Activated naive CD8-positive, alpha-beta T cell (primary cell): ENCODE data around the gene MTERF4.

Source experiments
- H3K27ac Mint-ChIP-seq: one replicate; pipeline ENCODE4 v1.8.0; 2021; ENCODE audit warnings: mixed read lengths
- H3K27me3 Mint-ChIP-seq: one replicate; pipeline ENCODE4 v1.8.0; 2021; ENCODE audit warnings: mixed read lengths
- H3K36me3 Mint-ChIP-seq: one replicate; pipeline ENCODE4 v1.8.0; 2021; ENCODE audit warnings: mixed read lengths
- H3K4me1 Mint-ChIP-seq: one replicate; pipeline ENCODE4 v1.8.0; 2021; ENCODE audit warnings: low read depth, mixed read lengths
- H3K4me3 Mint-ChIP-seq: one replicate; pipeline ENCODE4 v1.8.0; 2021; ENCODE audit warnings: mild to moderate bottlenecking, mixed read lengths
- H3K9me3 Mint-ChIP-seq: one replicate; pipeline ENCODE4 v1.8.0; 2021; ENCODE audit warnings: low read depth, mixed read lengths

Gene MTERF4

DNA sequence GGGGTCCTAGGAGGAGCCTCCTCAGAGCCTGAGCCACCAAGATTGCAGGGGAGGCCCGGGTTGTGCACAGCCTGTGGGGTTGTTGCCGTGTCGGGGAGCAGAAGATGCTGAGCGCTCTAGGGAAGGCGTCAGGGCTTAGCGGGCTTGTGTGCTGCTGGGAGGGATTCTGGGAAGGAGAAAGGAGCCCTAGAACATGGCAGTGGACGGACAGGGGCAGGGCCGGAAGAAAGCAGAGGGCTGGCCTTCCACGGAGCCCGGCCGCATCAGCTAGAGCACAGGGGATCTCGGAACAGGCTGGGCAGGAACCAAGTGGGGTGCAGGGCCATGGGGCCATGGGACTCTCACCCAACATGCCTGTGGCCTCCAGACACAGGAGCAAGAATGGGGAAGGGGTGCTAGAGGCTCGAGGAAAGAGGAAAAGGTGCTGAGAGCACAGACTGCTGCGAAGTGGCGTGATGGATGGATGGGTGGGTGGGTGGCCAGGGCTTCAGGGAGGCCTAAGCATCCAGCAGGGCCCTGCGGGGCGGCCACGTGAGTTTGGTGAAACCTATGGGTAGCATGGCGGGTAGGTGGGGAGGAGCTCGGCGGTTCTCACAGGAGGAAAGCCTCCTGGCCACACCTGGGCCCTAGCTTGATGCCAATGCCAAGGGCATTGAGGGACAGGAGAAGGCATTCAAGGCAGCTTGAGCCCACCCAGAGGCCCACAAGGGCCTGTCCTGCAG lies 35.8 kb downstream of the MTERF4 start:
- Mint-ChIP-seq H3K36me3 (no peaks in the 10 kb centered on the region), H3K9me3 (no peaks in the 10 kb centered on the region)

DNA sequence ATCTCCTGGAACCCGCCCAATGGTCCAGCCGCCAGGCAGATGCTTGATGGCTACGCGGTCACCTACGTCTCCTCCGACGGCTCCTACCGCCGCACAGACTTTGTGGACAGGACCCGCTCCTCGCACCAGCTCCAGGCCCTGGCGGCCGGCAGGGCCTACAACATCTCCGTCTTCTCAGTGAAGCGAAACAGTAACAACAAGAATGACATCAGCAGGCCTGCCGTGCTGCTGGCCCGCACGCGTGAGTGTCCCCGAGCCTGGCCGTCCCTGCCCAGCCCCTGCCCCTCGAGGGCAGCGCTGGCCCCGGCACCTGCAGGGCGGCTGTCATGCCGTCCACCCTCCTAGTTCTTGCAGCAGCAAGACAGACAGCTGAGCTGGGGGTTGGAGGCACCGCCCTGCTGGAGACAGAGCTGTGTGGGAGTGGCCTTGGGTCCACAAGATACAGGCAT lies 36.7 kb downstream of the MTERF4 start:
- Mint-ChIP-seq H3K4me1 (peaks cover 6% of the 10 kb centered on the region), H3K27me3 (no peaks in the 10 kb centered on the region), H3K9me3 (no peaks in the 10 kb centered on the region), H3K36me3 (no peaks in the 10 kb centered on the region), H3K27ac (no peak overlapping the region), H3K4me3 (no peak overlapping the region)

More for the DNA sequence above, 35.8 kb downstream of the MTERF4 start:
- no peak overlapping the region for H3K4me3 Mint-ChIP-seq
- H3K27ac Mint-ChIP-seq: no peak overlapping the region
- peaks cover 6% of the 10 kb centered on the region for H3K4me1 Mint-ChIP-seq
- H3K27me3 Mint-ChIP-seq: no peaks in the 10 kb centered on the region

DNA sequence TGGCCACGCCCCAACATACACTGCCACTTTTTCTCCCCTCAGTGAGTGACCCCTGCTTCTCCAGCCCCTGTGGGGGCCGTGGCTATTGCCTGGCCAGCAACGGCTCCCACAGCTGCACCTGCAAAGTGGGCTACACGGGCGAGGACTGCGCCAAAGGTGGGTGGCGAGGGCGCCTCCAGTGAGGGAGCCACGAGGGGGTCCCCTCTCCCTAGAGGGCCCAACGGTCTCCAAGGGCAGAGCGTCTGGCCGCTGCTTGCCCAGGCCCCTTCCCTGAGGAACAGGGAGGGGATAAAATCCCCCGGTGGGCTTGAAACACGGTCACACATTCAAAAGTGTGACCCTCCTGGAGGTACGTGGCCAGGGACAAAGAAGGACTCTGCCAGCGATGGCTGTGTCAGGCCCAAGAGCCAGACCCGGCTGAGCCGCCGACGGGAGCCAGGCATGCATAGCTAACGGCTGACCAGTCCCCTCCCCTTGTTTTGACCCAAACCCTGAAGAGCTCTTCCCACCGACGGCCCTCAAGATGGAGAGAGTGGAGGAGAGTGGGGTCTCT lies 37.2 kb downstream of the MTERF4 start:
- Mint-ChIP-seq H3K27ac (no peak overlapping the region), H3K36me3 (no peaks in the 10 kb centered on the region), H3K9me3 (no peaks in the 10 kb centered on the region), H3K4me1 (peaks cover 6% of the 10 kb centered on the region), H3K27me3 (no peaks in the 10 kb centered on the region), H3K4me3 (no peak overlapping the region)

DNA sequence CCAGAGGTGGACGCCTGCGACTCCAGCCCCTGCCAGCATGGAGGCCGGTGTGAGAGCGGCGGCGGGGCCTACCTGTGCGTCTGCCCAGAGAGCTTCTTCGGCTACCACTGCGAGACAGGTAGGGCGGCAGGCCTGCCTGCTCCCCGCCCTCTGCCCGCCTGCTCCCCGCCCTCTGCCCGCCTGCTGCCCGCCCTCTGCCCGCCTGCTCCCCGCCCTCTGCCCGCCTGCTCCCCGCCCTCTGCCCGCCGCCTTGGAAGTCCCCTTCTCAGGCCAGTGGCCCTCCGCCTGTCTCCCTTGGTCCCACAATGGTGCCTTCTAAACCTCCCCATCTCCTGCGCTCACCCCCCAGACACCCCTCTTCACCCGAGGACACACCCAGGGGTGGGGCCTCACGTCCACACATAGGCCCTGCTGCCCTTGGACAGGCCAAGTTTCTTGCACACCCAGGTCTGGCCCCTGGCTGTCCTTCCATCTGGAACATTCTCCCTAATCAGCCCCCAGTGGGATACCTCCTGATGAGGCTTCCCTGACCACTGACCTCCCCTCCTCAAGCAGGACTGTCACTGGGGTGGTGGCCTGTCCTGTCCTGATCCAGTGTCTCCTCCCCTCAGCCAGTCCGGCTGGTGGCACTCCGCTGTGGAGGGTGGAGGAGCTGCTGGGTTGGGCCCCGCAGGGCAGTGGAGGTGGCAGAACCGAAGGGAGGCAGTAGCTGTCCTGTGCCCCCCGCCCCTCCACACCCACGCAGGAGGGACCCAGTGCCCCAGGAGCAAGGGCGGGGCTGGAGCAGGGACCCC lies 37.9 kb downstream of the MTERF4 start:
- Mint-ChIP-seq H3K27ac (no peak overlapping the region), H3K9me3 (no peaks in the 10 kb centered on the region), H3K4me3 (peak overlapping the region; percentile 59), H3K4me1 (peaks cover 6% of the 10 kb centered on the region), H3K36me3 (peaks cover under 1% of the 10 kb centered on the region), H3K27me3 (no peaks in the 10 kb centered on the region)

DNA sequence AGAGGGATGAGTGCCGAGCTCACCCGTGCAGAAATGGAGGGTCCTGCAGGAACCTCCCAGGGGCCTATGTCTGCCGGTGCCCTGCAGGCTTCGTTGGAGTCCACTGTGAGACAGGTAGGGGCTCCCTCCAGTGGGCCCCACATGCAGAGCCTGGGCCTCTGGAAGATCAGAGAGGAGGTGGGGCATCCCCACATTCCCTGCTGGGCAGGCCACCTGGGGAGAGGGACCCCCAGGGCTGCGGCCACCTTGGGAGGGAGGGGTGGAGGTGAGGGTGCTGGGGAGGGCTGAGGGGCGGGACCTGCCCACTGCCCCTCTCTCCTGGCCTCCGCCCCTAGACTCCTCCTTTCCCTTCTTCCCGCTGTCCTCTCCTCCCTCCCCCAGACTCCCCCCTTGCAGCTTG lies 38.5 kb downstream of the MTERF4 start:
- Mint-ChIP-seq H3K9me3 (no peaks in the 10 kb centered on the region), H3K4me1 (peaks cover 6% of the 10 kb centered on the region), H3K4me3 (peak overlapping the region; percentile 59), H3K27ac (no peak overlapping the region), H3K36me3 (peaks cover 2% of the 10 kb centered on the region), H3K27me3 (no peaks in the 10 kb centered on the region)

DNA sequence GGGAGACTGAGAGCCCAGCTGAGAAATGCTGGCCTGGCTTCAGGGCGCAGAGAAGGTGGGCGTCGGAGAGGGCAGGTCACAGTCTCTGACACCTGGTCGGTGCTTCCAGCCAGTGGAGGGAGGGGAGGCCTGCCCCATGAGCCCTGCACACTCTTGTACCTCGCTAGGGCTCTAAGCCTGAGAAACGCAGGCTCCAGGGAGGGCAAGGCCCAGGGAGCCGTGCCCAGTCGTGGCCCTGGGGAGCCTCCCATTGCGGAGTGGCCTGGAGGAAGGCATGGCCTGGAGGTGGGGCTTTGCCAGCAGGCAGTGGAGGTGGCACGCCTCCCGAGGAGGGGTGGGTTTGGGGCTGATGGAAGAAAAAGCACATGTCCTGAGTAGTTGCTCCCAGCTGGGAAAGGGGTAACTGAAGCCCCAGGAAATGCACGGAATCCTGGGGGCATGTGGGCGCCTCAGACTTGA lies 39.0 kb downstream of the MTERF4 start:
- Mint-ChIP-seq H3K4me1 (peaks cover 6% of the 10 kb centered on the region), H3K4me3 (no peak overlapping the region), H3K9me3 (no peaks in the 10 kb centered on the region)

DNA sequence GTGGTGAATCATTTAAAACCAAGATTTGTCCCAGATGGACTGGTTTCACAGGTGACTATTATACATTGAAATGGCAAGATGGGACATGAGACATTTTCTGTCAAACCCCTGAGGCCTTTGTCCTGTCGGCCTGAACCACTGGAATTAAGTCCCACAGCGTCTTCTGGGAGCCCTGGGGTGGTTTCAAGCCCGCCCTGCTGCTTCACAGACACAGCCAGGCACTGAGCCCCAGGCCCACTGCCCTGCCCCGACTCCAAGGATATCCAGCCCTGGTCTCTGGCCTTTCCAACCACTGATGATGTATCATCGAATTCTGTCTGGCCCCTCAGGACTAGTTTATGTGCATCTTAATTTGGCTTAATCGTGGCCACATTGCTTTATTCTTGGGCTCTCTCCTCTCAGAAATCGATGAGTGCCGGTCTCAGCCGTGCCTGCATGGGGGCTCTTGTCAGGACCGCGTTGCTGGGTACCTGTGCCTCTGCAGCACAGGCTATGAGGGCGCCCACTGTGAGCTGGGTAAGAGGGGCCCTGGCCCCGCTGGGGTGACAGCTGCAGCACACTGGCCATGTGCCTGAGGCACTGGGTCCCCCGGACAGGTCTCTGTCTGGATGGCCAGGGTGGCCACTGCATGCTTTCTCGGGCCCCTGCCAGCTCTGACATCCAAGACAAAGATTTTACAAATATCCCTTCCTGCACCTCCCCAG lies 39.5 kb downstream of the MTERF4 start:
- Mint-ChIP-seq H3K4me3 (no peak overlapping the region), H3K36me3 (peaks cover 2% of the 10 kb centered on the region), H3K9me3 (no peaks in the 10 kb centered on the region), H3K27ac (no peak overlapping the region), H3K4me1 (peaks cover 6% of the 10 kb centered on the region), H3K27me3 (no peaks in the 10 kb centered on the region)

More for the DNA sequence above, 39.0 kb downstream of the MTERF4 start:
- Mint-ChIP-seq H3K36me3 (peaks cover 2% of the 10 kb centered on the region), H3K27me3 (no peaks in the 10 kb centered on the region), H3K27ac (no peak overlapping the region)

DNA sequence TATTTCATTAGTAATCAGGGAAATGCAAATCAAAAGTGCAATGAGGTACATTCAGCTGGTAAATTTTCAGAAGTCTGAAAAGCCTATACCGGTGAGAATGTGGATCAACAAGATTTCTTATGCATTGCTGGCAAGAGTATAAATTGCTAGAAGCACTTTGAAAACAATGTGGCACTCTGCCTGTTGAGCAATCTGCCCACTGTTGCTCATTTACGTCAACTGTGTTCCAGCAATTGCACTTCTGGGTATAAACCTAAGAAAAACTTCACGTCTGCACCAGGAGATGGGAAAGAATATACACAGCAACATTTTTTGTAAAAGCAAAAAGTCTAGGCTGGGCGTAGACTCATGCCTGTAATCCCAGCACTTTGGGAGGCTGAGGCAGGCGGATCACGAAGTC lies 40.8 kb downstream of the MTERF4 start:
- peaks cover 2% of the 10 kb centered on the region for H3K36me3 Mint-ChIP-seq
- no peaks in the 10 kb centered on the region for H3K27me3 Mint-ChIP-seq
- no peak overlapping the region for H3K27ac Mint-ChIP-seq
- H3K4me1 Mint-ChIP-seq: peaks cover 6% of the 10 kb centered on the region
- no peaks in the 10 kb centered on the region for H3K9me3 Mint-ChIP-seq
- no peak overlapping the region for H3K4me3 Mint-ChIP-seq

DNA sequence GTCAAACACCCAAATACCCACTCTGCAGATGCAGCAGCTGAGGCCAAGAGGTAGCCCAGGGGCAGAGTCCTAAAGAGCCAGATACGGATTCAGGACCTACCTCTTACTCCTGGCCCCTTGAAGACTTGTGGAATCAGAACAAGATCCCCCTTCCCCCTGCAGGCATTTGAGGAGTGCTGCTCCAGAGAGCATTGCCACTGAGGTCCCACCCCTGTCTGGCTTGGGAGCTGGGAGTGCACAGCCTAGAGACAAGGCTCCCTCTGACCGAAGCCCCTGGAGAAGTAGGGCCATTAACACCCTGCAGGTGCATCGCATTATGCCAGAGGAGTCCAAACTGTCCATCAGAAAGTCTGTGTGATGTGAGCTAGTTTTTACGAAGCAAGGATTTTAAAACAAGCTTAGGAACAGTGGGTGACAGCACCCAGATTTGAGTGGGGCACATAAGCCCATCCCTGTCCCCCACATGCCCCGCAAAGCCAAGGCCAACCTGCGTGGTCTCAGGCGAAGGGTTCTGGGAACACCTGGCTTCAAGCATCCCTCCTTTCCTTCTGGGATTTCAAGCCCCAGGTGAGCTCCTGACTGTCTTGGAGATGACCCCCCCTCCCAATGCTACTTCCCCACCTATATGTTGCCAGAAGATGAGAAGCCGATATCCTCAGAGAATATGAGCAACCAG lies 48.4 kb downstream of the MTERF4 start:
- no peak overlapping the region for H3K27ac Mint-ChIP-seq
- no peak overlapping the region for H3K4me3 Mint-ChIP-seq
- peaks cover 2% of the 10 kb centered on the region for H3K36me3 Mint-ChIP-seq
- H3K9me3 Mint-ChIP-seq: no peaks in the 10 kb centered on the region
- H3K27me3 Mint-ChIP-seq: no peaks in the 10 kb centered on the region
- H3K4me1 Mint-ChIP-seq: no peaks in the 10 kb centered on the region

DNA sequence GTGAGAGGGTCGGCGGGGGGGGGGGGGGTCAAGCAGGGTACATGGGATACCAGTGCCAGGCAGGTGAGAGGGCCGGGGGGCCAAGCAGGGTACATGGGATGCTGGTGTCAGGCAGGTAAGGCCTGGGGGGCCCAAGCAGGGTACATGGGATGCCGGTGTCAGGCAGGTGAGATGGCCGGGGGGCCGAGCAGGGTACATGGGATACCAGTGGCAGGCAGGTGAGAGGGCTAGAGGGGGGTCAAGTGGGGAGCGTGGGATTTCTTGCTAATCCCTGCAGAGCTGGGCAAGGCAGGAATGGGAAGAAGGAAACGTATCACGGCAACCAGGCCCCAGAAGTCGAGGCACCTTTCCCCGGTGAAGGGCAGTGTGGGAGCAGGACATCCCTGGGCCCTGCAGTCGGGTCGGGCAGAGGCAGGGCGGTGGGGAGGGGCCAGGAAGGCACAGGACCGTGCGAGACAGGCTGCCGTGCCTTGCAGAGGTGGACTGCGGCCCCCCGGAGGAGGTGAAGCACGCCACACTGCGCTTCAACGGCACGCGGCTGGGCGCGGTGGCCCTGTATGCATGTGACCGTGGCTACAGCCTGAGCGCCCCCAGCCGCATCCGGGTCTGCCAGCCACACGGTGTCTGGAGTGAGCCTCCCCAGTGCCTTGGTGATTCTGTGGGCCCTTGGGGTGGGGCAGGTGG lies 49.3 kb downstream of the MTERF4 start:
- H3K4me3 Mint-ChIP-seq: no peak overlapping the region
- H3K27ac Mint-ChIP-seq: no peak overlapping the region
- peaks cover 2% of the 10 kb centered on the region for H3K36me3 Mint-ChIP-seq
- H3K4me1 Mint-ChIP-seq: no peaks in the 10 kb centered on the region
- no peaks in the 10 kb centered on the region for H3K27me3 Mint-ChIP-seq
- H3K9me3 Mint-ChIP-seq: no peaks in the 10 kb centered on the region

DNA sequence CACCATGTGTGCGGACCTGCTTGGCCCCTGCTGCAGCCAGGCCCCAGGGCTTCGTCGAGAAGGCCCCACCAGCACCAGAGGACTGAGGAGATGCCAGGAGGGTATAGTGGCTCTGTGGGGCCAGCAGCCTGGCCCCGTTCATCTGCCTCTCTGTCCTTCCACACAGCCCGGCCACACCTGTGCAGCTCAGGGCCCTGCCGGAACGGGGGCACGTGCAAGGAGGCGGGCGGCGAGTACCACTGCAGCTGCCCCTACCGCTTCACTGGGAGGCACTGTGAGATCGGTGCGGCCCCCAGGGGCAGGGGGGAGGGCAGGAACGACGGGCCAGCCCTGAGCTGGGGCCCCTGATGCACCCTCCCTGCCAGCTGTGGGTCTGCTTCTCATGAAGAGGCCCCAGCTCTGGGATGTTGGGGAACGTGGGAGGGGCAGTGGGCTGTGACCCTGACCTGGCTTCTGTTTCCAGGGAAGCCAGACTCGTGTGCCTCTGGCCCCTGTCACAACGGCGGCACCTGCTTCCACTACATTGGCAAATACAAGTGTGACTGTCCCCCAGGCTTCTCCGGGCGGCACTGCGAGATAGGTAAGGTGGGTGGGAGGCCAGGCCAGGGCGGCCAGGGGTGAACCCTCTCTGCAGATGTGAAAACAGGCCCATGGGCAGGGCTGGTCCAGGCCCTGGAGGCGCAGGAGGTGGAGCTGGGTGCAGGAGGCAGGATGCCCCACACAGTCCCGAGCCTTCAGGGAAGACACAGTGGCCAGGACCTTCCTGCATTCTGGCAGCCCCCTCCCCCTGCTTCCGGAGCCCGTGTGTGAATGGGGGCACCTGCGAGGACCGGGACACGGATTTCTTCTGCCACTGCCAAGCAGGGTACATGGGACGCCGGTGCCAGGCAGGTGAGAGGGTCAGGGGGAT lies 50.3 kb downstream of the MTERF4 start:
- H3K36me3 Mint-ChIP-seq: peaks cover 2% of the 10 kb centered on the region
- H3K27ac Mint-ChIP-seq: no peak overlapping the region

DNA sequence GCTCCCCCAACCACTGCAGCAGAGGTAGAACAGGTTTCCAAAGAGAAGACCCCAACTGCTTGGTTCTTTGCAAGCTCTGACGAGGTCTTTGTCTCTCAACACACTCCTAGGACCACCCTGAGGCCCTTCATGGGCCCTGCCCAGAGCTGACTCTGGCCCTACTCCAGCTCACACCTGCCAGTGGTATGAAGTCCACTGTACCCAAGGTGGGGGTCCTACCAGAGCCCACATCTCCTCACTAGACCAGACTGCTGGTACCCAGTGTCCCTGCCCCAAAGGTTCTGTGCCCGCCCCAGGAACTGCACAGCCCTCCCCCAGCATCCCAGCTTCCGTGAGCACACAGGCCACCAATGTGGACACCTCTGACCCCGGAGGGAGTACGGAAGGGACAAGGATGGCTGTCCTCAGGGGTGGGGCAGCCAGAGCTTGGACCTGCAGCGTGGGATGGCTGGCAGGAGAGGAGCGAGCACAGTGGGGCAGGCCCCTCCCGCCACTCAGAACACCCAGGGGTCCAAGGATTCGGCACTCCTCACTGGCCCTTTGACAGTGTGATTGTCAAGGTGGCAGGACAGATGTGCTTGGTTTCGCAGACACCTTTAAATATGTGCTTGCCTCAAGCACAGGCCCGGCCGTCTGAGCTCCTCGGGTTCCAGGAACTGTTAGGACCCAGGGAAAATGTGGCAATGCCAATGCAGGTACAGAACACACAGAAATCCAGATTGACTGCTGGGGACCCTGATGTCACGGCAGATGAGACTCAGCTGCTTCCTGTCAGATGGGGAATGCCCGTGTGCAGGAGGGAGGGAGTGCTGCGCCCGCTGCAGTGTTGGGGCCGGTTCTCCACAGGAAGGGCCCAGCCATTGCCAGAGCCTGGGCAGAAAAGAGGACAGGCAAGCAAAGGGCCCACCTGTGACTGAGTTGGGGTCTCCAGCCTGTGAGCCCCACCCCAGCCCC lies 51.2 kb downstream of the MTERF4 start:
- Mint-ChIP-seq H3K27ac (no peak overlapping the region), H3K4me3 (no peak overlapping the region), H3K27me3 (no peaks in the 10 kb centered on the region), H3K9me3 (no peaks in the 10 kb centered on the region), H3K36me3 (peaks cover 5% of the 10 kb centered on the region), H3K4me1 (no peaks in the 10 kb centered on the region)

More for the DNA sequence above, 50.3 kb downstream of the MTERF4 start:
- H3K4me3 Mint-ChIP-seq: no peak overlapping the region
- H3K9me3 Mint-ChIP-seq: no peaks in the 10 kb centered on the region
- H3K4me1 Mint-ChIP-seq: no peaks in the 10 kb centered on the region
- H3K27me3 Mint-ChIP-seq: no peaks in the 10 kb centered on the region
